Ramos (cell line): Measurements from ENCODE around the gene GRHL3.

Experiments
- in situ Hi-C: fragments of 300-500 bp; cut with MboI; formaldehyde crosslinking; loops from one replicate; pipeline ENCODE4 v1.14.3; 2022; ENCODE audit warnings: low sequenced_read_pairs; ENCODE audit not compliant: unreplicated experiment

GRHL3 gene

DNA sequence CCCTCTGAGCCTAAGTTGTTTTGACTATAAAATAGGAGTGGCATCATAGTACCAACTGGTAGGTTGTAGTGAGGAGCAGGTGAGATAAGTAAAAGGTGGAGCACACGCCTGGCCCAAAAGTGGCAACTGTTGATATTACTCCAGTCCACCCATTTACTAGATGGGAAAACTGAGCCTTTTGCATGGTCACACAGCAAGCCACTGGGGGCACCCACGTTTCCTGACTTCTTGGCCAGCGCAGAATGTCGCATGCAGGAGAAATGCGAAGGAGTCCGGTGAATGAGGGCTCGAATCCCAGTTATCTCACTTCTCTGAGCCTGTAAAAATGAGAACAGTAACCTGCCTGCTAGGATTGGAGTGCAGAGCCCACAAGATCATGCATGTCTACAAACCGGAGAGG, 20.8 kb downstream of the GRHL3 start:
- in situ Hi-C loops = no loop called here

DNA sequence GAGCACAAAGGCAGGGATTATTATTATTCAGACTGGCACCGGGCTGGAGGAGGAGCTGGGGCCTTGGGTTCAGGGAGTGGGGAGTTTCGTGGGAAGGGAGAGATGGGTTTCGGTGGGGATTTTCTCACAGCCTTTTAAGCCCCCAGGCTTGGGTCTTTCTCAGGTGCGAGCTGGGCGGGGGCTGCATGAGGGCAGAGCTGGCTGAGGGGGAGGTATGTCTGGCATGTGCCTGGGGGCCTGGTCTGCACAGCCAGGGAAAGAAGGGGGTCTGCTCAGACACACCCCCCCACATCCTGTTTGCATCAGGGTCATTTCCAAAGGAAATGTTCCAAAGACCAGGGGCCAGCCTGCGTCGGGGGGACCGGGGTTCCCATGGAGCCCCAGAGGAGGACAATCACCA, 21.6 kb downstream of the GRHL3 start:
- in situ Hi-C loops = no loop called here

DNA sequence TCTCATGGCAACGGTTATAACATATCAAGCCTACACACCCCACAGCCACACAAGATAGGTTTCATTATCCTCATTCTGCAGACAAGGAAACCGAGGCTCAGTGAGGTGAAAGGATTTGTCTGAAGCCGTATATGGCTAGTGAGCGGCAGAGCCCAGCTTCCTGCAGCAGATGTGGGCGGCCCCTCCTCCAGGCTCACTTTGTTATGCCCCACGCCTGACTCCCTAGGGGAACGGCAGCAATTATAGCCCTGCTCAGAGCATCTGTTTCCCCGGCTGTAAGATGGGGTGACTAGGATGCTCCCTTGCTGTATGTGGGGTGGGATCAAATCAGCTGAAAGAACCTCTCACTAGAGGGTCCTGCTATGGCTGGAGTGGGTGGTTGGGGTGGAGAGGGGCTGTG, 22.1 kb downstream of the GRHL3 start:
- in situ Hi-C loops = no loop called here

DNA sequence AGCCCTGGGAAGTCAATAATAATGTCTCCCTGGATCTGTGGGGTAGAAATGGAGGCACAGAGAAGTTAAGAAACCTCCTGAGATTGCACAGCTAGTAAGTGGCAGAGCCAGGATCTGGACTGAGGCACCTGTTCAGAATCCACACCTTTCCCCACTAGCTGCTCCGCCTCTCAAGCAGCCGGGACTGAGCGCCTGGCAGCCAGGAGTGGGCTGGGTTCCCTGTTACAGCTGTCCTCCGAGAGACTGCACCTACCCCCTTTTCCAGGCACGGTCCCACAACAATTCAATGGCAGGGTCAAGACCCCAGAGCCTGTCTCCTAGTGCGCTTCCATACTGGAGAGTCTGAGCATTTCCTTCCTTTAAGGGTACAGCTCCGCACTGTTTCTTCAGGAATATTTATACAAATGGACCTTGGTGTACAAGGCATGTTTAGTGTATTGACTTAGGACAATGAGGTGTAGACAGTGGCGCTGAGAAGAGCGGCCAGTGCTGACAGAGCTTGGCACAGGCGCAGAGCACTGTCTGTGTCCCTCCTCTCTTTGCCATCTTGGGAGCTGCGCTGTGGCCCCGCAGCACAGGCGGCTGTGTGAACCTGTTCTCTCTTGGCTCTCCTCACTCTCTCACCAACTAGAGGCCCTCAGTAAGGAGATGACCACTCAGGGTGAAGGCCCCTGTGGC, 24.4 kb downstream of the GRHL3 start:
- in situ Hi-C loops = no loop called here

DNA sequence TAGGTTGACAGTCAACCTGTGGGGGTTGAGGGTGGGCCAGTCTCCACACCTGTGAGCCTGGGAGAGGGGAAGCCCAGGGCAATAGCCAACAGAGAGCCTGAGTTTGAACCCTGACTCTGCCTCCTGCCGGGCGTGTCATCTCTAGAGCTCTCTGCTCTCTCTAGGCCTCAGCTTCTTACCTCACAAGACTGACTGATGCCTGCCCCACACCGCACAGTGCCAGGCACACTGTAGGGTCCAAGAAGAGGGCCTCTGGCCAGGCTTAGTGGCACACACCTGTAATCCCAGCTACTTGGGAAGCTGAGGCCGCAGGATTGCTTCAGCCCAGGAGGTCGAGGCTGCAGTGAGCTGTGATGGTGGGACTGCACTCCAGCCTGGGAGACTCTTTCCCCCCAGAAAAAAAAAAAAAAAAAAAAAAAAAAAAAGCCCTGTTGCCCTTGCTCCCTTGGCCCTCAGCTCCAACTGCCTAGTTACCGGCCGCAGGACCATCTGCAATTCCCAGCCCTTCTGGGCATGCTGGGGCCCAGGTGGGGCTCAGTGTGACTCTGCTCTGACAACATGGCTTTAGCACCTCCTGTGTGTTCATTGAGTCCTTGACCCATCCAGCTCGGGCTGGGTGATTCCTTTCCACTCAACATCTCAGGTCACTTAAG, 25.1 kb downstream of the GRHL3 start:
- in situ Hi-C loops = no loop called here

DNA sequence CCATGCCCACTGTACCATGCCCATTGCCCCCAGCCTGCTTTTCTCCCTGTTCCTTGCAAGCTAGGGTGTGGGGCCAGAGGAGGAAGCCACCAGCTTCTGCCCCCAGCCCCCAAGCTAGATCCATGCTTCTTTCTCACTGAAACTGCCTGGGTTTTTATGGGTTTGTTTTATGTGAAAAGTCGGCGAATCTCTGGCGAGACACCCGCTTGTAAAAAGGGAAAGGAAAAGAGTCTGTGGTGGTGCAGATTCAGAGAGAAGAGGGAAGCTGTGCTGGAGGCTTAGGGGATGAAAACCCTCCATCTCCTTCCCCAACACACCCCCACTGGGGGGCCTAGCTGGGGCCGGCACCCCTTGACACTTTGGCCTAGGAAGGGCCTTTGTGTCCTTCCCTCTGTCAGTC, 26.2 kb downstream of the GRHL3 start:
- in situ Hi-C loops = no loop called here

DNA sequence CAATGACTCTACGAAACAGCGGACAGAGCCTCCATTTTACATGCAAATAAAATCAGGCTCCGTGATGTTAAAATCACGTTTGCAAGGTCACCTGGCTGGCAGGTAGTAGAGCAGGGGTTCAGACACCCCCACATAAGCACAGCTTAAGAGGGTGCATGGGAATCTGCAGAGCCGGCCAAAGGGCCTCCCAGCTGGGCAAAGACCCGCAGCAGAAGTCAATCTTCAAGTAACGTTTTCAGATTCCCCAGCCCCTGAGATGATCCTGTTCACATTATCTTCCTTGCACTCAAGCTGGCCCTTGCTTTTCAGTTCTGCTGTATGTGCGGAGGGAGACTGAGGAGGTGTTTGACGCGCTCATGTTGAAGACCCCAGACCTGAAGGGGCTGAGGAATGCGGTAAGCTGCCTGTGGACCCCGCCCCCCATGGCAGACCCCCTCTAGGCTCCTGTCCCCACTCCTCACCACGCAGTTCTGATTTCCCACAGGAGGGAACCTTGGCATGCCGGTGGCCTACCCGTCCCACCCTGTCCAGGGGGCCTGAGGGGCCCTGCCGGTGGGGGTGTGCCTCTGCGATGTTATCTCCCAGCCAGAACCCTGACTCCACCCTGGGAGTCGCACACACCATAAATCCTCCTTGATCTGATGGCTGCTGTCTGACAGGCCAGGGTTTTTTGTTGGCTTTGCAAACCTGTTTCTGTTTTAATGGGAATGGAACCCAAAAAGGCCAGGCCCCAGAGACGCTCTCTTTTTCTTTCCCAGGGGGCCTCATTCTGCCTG, 28.2 kb downstream of the GRHL3 start:
- in situ Hi-C loops = no loop called here

DNA sequence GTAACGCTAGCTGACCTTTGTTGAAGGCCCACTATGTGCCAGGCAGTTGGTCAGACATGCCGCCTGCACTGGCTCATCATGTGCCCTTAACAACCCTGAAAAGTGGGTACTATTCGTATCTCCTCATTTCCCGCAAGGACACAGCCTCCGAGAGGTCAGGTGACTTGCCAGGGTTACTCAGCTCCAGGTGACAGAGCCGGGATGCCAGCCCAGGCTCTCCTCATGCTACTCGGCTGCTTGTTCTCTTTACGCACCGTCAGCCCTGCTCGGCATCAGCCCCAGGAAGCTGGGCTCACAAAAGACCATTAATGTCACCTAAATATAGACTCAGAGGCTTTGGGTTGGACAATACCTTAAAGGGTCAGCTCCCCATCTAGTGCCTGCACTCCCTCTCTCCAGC, 29.0 kb downstream of the GRHL3 start:
- in situ Hi-C loops = no loop called here

DNA sequence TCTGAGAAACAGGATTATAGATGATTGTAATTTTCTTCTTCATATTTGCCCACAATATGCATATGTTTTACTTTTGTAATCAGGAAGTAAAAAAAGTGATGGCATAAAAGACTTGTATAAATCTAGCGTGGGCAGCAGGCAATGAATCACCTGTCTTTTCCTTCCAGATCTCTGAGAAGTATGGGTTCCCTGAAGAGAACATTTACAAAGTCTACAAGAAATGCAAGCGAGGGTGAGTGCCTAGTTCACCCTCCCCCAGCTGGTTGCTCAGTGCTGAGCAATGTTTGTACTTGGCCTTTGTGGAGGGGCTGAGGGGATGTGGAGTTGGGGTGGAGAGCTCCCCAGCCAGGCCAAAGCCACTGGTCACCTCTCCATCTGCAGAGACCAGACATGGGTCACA, 30.7 kb downstream of the GRHL3 start:
- in situ Hi-C loops = no loop called here

DNA sequence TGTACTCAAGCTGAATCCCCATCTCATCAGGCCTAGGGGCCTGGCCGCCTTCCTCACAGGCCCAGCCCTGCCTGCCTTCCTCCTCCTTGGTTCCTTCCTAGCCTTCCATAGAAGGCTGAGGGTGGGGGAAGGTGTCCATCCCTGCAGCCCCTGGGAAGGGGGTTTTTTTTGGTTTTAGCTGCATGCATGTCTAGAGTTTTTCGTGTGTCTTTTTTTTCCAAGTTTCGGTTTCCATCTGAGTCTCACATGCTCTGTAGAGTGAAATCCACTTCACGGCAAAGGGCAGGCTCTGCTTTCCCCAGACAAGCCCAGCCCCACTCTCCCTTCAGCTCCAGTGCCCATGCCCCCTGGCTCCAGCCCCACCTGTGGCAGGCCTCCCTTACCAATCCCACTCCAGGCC, 32.1 kb downstream of the GRHL3 start:
- in situ Hi-C loops = no loop called here

DNA sequence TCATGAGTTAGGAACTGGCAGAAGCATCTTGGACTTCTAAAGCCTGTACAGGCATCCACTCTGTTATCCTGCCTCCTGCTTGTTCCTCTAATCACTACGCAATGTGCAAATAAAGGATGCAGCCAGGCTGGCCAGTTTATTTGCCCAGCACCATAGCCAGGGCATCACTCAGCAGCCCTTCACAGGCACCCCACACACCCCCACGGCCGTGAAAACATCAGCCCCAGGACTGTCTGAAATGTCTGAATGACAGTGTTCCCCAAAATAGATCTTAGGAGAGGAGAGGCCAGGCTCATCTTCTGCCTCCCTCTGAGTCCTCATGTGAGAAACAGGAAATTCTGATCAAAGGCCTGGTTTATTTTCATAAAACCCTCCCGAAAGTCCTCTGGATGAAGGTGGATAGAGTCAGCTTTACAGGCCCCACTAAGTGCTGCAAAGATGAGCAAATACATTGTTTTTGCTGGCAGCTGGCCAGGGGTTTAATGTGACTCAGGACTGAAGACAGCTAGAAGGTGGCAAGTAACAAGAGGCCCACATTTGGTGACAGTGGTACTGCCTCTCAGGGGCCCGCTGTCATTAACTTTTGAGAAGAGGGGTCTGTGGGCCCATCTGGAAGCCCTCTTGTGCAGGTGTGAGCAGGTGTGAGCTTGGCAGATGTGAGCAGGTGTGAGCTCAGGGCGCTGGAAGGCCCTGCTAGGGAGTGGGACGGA, 32.9 kb downstream of the GRHL3 start:
- in situ Hi-C loops = no loop called here

DNA sequence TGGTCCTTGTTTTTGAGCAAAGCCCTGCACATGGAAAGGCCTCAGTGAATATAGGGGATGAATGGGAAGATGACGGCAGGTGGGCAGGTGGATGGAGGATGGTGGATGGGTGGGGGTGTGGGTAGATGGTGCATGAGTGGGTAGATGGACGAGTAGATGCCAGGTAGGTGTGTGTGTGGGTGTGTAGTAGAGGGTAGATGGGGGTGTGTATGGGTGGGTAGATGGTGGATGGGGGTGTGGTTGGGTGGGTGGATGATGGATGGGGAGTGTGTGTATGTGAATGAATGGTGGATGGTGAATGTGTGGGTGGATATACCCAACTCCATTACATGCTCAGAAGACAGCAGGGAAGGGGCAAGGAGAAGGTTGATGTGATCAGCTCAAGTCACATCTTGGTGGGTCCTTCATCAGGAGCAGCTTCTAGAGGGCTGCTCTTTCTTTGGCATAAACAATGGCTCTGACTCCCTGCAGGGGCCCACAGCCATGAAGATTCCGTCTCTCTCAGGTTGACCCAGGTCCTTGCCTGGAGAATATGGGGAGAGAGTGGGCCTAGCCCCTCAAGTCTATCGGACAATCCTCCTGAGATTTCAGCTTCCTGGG, 34.2 kb downstream of the GRHL3 start:
- in situ Hi-C loops = no loop called here

DNA sequence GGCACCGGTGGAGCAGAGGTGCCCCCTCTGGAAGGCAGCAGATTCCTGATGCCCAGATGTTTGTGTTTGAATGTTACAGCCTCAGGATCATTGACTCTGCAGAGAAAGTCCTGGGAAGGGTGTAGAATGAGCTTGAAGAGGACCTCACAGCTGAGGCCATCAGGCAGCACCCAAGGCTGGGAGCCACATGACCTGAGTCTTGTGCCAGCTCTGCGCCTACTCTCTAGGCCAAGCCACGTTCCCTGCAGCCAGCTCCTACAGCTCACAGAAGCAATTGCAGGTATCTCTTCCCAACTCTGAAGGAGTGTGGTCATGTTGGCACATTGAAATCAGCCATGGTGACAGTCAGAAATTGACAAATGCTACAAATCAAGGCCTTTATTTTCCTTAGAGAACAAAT, 36.3 kb downstream of the GRHL3 start:
- in situ Hi-C loops = no loop called here

DNA sequence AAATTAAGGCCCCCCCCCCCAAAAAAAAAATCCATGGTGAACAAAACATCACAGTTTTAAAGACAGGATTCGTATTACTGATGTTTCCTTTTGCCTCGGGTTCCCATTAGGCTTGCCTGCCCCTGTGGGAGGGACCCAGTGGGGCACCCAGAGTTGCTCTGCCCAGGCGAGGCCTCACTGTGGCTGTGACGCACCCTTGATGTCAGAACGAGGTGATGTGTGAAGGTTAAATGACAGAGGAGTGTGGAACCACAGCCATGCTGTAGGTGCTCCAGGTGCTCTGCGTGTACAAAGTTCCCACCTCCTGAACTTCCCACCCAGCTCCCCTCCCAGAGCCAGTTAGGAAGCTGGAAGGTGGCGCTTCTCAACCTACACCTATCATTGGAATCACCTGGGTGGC, 37.9 kb downstream of the GRHL3 start:
- in situ Hi-C loops = no loop called here

DNA sequence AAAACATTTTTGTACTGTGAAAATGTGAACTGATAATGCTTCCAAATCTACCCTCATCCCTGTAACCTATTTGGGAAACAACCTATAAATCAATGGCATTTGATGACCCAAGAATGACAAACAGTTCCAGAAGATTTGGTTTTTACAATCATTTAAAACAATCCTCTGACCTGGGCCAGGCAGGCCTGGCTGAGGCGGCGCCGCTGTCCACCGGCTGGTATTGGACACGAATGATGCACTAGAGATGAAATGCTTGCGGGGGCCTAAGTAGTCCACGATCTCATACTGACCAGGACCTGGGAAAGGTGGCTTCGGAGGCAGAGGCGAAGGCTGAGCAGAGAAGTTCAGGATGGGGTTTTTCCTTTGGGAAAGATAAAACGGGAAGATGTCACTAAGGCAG, 41.5 kb downstream of the GRHL3 start:
- in situ Hi-C loops = no loop called here

DNA sequence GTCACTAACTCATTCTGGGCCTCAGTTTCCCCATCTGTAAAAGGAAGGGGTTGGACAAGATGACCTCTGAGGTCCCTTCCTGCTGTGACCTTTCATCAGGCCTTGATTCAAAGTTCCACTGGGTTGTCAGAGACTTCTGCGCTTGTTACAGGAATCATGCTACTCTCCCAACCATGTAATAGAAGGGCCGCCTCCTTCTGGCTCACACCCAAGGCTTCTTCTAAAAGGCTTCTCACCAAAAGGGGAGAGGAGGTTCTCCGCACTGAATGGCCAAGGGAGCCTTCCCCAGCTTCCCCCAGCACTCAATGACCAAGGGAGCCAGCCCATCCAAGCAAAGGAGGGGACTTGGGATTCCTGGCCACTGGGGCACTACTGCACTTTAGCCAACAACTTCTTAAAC, 42.7 kb downstream of the GRHL3 start:
- in situ Hi-C loops = no loop called here

DNA sequence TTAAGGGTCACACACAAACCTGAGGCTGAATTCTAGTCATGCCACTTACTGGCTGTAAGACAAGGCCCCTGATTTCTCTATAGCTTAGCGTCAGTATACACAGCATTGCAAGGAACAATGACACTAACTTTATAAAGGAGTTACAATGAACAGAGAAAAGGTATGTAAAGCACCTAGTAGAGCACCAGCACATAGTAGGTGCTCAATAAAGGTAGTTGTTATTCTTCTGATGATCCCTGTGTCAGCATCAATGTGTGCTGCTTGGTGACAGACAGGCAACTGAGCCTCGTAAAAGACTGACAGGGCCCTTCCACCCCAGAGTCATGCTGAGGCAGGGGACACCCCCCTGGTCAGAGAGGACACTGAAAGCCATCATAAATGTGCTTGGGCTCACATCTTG, 43.2 kb downstream of the GRHL3 start:
- in situ Hi-C loops = no loop called here

DNA sequence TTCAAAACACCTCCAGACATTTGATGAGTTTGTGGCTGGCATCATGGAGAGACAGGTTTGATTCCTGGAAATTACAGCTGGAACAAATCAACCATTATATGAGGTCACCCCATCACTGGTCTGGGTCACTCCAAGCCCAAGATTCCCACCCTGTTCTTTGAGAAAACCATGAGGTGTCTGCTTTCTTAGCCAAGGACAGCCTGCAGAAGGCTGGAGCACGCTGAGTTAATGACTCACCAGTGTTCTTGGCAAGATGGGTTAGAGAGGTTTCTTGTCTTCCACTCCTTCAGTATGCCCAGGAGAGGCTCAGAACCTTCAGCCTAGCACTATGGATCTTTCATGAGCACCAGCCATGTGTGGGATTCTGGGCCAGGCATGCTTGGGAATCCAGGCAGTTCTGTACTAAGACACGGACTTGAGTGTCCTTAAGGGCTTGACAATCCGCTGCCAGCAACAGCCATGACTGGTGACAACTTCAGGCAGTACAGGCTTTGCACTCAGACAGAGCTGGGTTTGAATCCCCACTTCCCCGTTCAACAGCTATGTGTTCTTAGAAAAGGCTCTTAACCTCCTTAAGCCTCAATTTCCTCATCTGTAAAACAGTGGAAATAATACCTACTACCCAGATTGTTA, 43.9 kb downstream of the GRHL3 start:
- in situ Hi-C loops = no loop called here

DNA sequence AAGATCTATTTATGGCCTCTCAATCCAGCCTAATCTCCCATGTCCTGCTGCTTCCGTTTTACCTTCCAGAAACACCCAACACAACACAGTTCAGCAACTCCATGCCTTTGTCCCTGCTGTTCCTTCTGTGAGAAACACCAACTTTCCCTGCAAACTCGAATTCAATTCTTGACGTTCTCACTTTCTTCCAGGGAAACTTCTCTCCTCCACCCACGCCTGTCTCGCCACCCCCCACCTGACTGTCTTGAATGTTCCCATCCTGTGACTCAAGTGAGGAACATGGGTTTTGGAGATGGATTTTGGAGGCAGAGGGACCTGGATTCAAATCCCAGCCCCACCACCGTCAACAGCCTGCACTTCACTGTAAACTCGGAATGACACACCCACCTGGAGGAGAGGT, 44.8 kb downstream of the GRHL3 start:
- in situ Hi-C loops = no loop called here

DNA sequence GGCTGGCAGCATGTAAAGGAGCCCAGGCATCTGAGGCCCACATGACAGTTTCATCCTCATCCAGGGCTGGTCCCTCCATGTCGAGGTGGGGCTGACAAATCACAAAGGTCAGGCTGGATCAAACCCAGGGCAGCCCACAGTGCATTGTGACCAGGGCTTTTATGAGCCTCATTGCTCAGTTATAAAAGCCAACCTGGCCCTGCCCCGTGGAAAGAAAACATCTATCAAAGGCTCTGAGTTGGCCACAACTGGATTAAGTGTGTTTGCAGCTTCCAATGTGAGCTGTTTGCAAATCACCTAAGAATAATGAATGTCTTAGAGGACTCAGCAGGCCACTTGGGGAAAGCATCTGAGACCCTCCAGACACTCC, 45.4 kb downstream of the GRHL3 start:
- in situ Hi-C loops = no loop called here
